CD4-positive, alpha-beta T cell (primary cell): Measurements from ENCODE around the gene PFDN2. TPM values are rescaled to one million over a fixed set of nuclear protein-coding genes. Genes with fewer than 3 reads are reported as not detected.

Experiments used
- ATAC-seq: fragments of 200-7000 bp; cut with Tn5 transposase; one replicate; pipeline ENCODE4 v1.10.0; 2022; ENCODE audit warnings: mild to moderate bottlenecking; ENCODE audit not compliant: poor library complexity
- CTCF ChIA-PET: fragments of 350-600 bp; sonication (Branson Sonifier 250); formaldehyde crosslinking; loops from one replicate; lab custom pipeline; 2021; ENCODE audit warnings: antibody characterized with exemption, inconsistent platforms; lab: Charles Lee
- POLR2A ChIA-PET: fragments of 350-600 bp; sonication (Branson Sonifier 250); formaldehyde crosslinking; loops from one replicate; lab custom pipeline; 2021; ENCODE audit warnings: antibody characterized with exemption, inconsistent platforms; lab: Charles Lee
- DNase-seq, 14 experiments: peaks; one replicate each; pipeline ENCODE4 v3.0.0-alpha.2; 2013 to 2020; ENCODE audit warnings: mixed read lengths in 2 of 14
- H3K27ac ChIP-seq, 2 donors: one replicate each; pipeline versions ENCODE4 v1.5.1 to v1.7.0; 2013; ENCODE audit warnings: low read length in 2 of 2, low read depth in 1 of 2, mild to moderate bottlenecking in 1 of 2
- H3K27me3 ChIP-seq, 2 experiments: 1 replicate in 1 of 2; 2 replicates in 1 of 2; pipeline versions ENCODE4 v1.6.1 to v1.7.0; 2013; ENCODE audit warnings: low read length in 2 of 2, control low read depth in 1 of 2, mild to moderate bottlenecking in 1 of 2, moderate library complexity in 1 of 2; ENCODE audit not compliant: insufficient read depth in 2 of 2, control insufficient read depth in 1 of 2
- H3K36me3 ChIP-seq: one replicate; pipeline ENCODE4 v1.6.1; 2013; ENCODE audit warnings: low read length, control low read depth; ENCODE audit not compliant: insufficient read depth
- H3K4me1 ChIP-seq: one replicate; pipeline ENCODE4 v1.6.1; 2013; ENCODE audit warnings: low read length, control low read depth; ENCODE audit not compliant: insufficient read depth
- H3K4me3 ChIP-seq: one replicate; pipeline ENCODE4 v1.5.1; 2013; ENCODE audit warnings: mild to moderate bottlenecking, low read length, moderate library complexity
- H3K9me3 ChIP-seq, 2 experiments: 1 replicate in 1 of 2; 2 replicates in 1 of 2; pipeline versions ENCODE4 v1.6.1 to v1.7.0; 2013; ENCODE audit warnings: low read length in 2 of 2, mild to moderate bottlenecking in 2 of 2, control low read depth in 1 of 2, moderate library complexity in 1 of 2; ENCODE audit not compliant: control insufficient read depth in 1 of 2, insufficient read depth in 1 of 2
- H3K27ac Mint-ChIP-seq: one replicate; pipeline ENCODE4 v1.8.0; 2020; ENCODE audit warnings: mixed read lengths
- H3K27me3 Mint-ChIP-seq: one replicate; pipeline ENCODE4 v1.8.0; 2021; ENCODE audit warnings: mixed read lengths
- H3K36me3 Mint-ChIP-seq: one replicate; pipeline ENCODE4 v1.8.0; 2021; ENCODE audit warnings: low read depth, mixed read lengths
- H3K4me1 Mint-ChIP-seq: one replicate; pipeline ENCODE4 v1.8.0; 2021; ENCODE audit warnings: low read depth, mixed read lengths
- H3K4me3 Mint-ChIP-seq: one replicate; pipeline ENCODE4 v1.8.0; 2020; ENCODE audit warnings: mild to moderate bottlenecking, mixed read lengths
- H3K9me3 Mint-ChIP-seq: one replicate; pipeline ENCODE4 v1.8.0; 2020; ENCODE audit warnings: mixed read lengths
- CTCF ChIP-seq: fragments of 200-600 bp; IDR thresholded peaks from one replicate; pipeline ENCODE4 v1.8.0; 2022; ENCODE audit warnings: antibody characterized with exemption, mild to moderate bottlenecking
- intact Hi-C, 2 experiments: fragments of 100-400 bp; cut with DNase I in 1 of 2; cut with micrococcal nuclease in 1 of 2; formaldehyde crosslinking; loops; one replicate each; pipeline versions ENCODE4 v1.15.1 to v1.9.0; 2023 to 2025; cut with DNase I, micrococcal nuclease
- total RNA-seq, 174 experiments: library from RNA in 2 of 174; stranded (reverse) in 2 of 174; gene quantifications; one replicate each; pipeline ENCODE4 v1.2.3 and lab custom pipeline; 2021 to 2026

Gene PFDN2
- total RNA-seq, 2 experiments from 2014 or later: 46.2 to 57.7 TPM

GRCh38 chr1:161162806-161163205 lies 45.0 kb upstream of the PFDN2 start:
- Histone ChIP-seq H3K4me1 (peaks cover 62% of the 10 kb centered on the region), H3K4me3 (no peak overlapping the region), H3K27me3 (no peaks in the 10 kb centered on the region), H3K9me3 (no peaks in the 10 kb centered on the region), H3K36me3 (peaks cover 45% of the 10 kb centered on the region), H3K27ac (no peak overlapping the region)
- peaks cover 84% of the 10 kb centered on the region for H3K4me1 Mint-ChIP-seq
- H3K9me3 Mint-ChIP-seq: no peaks in the 10 kb centered on the region
- CTCF ChIA-PET: no interaction called here
- peak overlapping the region; percentile 98 for H3K27ac Mint-ChIP-seq
- no peak for ATAC-seq
- no peaks in the 10 kb centered on the region for H3K27me3 Mint-ChIP-seq
- POLR2A ChIA-PET: interaction anchor here (1.2 to 1.3 kb wide), 2 partner anchors 14 to 19 kb away, joined by 3 read pairs; partner anchors contain the start of gene B4GALT3
- no peak for TF ChIP-seq CTCF
- intact Hi-C loops: loop anchor here in 1 of 2 experiments (2.0 kb wide), 1 partner anchor 14 kb away; the partner anchor contains the start of gene B4GALT3
- H3K4me3 Mint-ChIP-seq: peak overlapping the region; percentile 93
- peaks cover 66% of the 10 kb centered on the region for H3K36me3 Mint-ChIP-seq
- no peak for DNase-seq

- Mint-ChIP-seq H3K27me3 (no peaks in the 10 kb centered on the region), H3K4me1 (peaks cover 85% of the 10 kb centered on the region), H3K9me3 (no peaks in the 10 kb centered on the region), H3K4me3 (peak overlapping the region; percentile 93), H3K36me3 (peaks cover 73% of the 10 kb centered on the region), H3K27ac (peak overlapping the region; percentile 98)
- H3K27me3 ChIP-seq: no peaks in the 10 kb centered on the region
- H3K9me3 ChIP-seq: no peaks in the 10 kb centered on the region
- ATAC-seq (no peak), DNase-seq (no peak)
- ChIA-PET POLR2A (interaction anchor here (0.9 to 1.3 kb wide), 4 partner anchors 15 to 40 kb away, joined by 3 to 5 read pairs (median 3); partner anchors contain the start of genes B4GALT3, DEDD and NDUFS2), CTCF (no interaction called here)
- no peak overlapping the region for H3K27ac ChIP-seq
- TF ChIP-seq CTCF: no peak
- intact Hi-C loops: loop anchor here in 1 of 2 experiments (2.0 kb wide), 1 partner anchor 15 kb away; the partner anchor contains the start of gene B4GALT3
- peaks cover 51% of the 10 kb centered on the region for H3K36me3 ChIP-seq
- H3K4me1 ChIP-seq: peaks cover 54% of the 10 kb centered on the region
- no peak overlapping the region for H3K4me3 ChIP-seq
Measured at GRCh38 chr1:161162052-161162451, 44.2 kb upstream of the PFDN2 start.

GRCh38 chr1:161161652-161162051 lies 43.8 kb upstream of the PFDN2 start:
- H3K27ac Mint-ChIP-seq: peak overlapping the region; percentile 98
- no peak overlapping the region for H3K27ac ChIP-seq
- no peak overlapping the region for H3K4me3 ChIP-seq
- peaks cover 76% of the 10 kb centered on the region for H3K36me3 Mint-ChIP-seq
- TF ChIP-seq CTCF: no peak
- no peaks in the 10 kb centered on the region for H3K9me3 Mint-ChIP-seq
- ChIA-PET POLR2A (interaction anchor here (0.9 to 1.3 kb wide), 4 partner anchors 15 to 41 kb away, joined by 3 to 5 read pairs (median 3); partner anchors contain the start of genes B4GALT3, DEDD and NDUFS2), CTCF (no interaction called here)
- H3K4me1 Mint-ChIP-seq: peaks cover 83% of the 10 kb centered on the region
- peak overlapping the region; percentile 93 for H3K4me3 Mint-ChIP-seq
- peaks cover 51% of the 10 kb centered on the region for H3K36me3 ChIP-seq
- intact Hi-C loops: loop anchor here in 1 of 2 experiments (2.0 kb wide), 1 partner anchor 15 kb away; the partner anchor contains the start of gene B4GALT3
- H3K4me1 ChIP-seq: peaks cover 50% of the 10 kb centered on the region
- DNase-seq (peak in 1 of 14 experiments; percentile 12), ATAC-seq (no peak)
- no peaks in the 10 kb centered on the region for H3K9me3 ChIP-seq
- H3K27me3 Mint-ChIP-seq: no peaks in the 10 kb centered on the region
- no peaks in the 10 kb centered on the region for H3K27me3 ChIP-seq
